Ectodermal cell (in vitro differentiated cells): ENCODE data around the gene RPLP2.

Experiments used
- H3K27ac ChIP-seq: 2 replicates; pipeline ENCODE4 v1.7.0; 2013; ENCODE audit warnings: mild to moderate bottlenecking, low read depth, low read length; ENCODE audit not compliant: insufficient read depth, poor library complexity, severe bottlenecking
- H3K27me3 ChIP-seq: 2 replicates; pipeline ENCODE4 v1.7.0; 2013; ENCODE audit warnings: mild to moderate bottlenecking, low read length; ENCODE audit not compliant: insufficient read depth, control insufficient read depth, poor library complexity, severe bottlenecking
- H3K36me3 ChIP-seq: one replicate; pipeline ENCODE4 v1.7.0; 2013; ENCODE audit warnings: low read length; ENCODE audit not compliant: control insufficient read depth, insufficient read depth
- H3K4me1 ChIP-seq: one replicate; pipeline ENCODE4 v1.7.0; 2013; ENCODE audit warnings: low read length; ENCODE audit not compliant: control insufficient read depth, insufficient read depth
- H3K4me3 ChIP-seq: 2 replicates; pipeline ENCODE4 v1.7.0; 2013; ENCODE audit warnings: low read depth, low read length, control low read depth; ENCODE audit not compliant: insufficient read depth
- H3K9me3 ChIP-seq: 2 replicates; pipeline ENCODE4 v1.7.0; 2013; ENCODE audit warnings: mild to moderate bottlenecking, low read length, moderate library complexity; ENCODE audit not compliant: control insufficient read depth
- WGBS, 2 experiments: methylation state at CpG; one replicate each; pipeline ENCODE4 v1.1.7; 2013; ENCODE audit warnings: missing lambda C conversion rate in 2 of 2; 5-methylcytosine and 5-hydroxymethylcytosine counted together

RPLP2 gene

DNA sequence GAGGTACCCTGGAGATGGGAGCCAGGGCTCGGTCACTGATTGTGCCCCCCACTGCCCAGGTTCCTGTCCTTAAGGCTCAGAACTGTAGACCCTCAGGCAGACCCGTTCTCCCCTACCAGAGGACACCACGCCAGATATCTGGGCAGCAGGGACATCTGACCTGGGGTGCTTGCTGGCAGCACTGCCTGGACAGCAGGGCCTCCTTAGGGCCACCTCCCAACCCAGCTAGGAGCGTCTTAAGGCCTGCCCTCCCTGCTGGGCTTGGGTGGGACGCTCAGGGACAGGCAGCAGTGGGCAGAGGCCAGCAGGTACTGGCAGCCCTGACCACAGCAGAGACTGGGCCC, 29.5 kb downstream of the RPLP2 start:
- Histone ChIP-seq H3K4me1 (peaks cover 20% of the 10 kb centered on the region), H3K27ac (no peak overlapping the region), H3K9me3 (no peaks in the 10 kb centered on the region), H3K4me3 (no peak overlapping the region), H3K27me3 (peaks cover 7% of the 10 kb centered on the region), H3K36me3 (peaks cover 20% of the 10 kb centered on the region)
- WGBS, 2 experiments = 93 to 97% methylated on average over 5 of the region's 5 CpGs

- peaks cover 20% of the 10 kb centered on the region for H3K36me3 ChIP-seq
- H3K27me3 ChIP-seq = peaks cover 7% of the 10 kb centered on the region
- no peaks in the 10 kb centered on the region for H3K9me3 ChIP-seq
- no peak overlapping the region for H3K4me3 ChIP-seq
- WGBS, 2 experiments = 89 to 90% methylated on average over 25 of the region's 25 CpGs
- no peak overlapping the region for H3K27ac ChIP-seq
- H3K4me1 ChIP-seq = peaks cover 18% of the 10 kb centered on the region
Measured at GRCh38 chr11:839875-840617, 30.3 kb downstream of the RPLP2 start.

DNA sequence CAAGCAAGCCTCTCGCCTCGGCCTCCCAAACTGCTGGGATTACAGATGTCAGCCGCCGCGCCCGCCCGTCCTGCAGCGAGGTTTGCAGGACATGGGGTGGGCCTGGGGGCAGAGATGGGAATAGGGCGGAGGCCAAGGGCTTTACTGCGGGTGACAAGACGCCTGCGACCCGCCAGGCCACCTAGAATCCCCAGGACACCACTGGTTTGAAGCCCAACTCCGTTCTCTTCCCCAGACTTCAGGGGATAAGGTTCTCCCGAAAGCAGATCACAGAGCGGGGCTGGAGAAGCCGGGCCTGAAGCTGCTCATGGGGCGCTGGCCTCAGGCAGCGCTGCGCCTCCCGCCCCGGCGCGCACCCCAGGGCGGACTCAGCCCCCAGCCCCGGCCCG, 32.2 kb downstream of the RPLP2 start:
- peak overlapping the region; percentile 99 for H3K4me3 ChIP-seq
- H3K4me1 ChIP-seq = peaks cover 28% of the 10 kb centered on the region
- H3K36me3 ChIP-seq = peaks cover 15% of the 10 kb centered on the region
- H3K27me3 ChIP-seq = peaks cover 7% of the 10 kb centered on the region
- WGBS, 2 experiments = 1% methylated on average over 27 of the region's 27 CpGs
- H3K9me3 ChIP-seq = no peaks in the 10 kb centered on the region
- peak overlapping the region; percentile 98 for H3K27ac ChIP-seq

DNA sequence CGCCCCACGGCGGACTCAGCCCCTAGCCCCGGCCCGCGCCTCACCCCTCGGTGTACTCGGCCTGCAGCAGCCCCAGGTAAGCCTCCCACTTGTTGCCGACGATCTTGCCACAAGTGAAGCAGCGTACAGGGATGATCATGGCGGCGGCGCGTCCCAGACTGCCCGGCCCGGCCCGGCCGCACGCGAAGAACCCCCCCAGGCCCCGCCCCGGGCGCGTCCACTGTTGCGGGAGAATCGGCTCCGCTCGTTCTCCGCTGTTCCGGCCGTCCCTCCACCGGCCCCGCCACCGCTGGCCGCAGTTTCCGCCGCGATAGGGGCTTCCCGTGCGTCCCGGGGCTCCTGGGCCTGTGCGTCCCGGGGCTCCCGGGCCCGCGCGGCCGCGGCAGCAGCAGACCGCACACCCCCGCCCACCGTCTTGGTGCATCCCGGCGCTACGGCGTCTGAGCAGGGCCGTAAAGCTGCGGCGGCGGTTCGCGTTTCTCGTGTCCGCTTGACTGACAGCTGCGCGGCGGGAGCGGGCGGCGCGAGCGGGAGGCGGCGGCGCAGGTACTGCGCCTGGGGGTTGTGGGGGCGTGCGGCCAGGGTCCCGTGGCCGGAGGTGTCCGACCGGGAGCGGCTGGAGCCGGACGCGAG, 32.7 kb downstream of the RPLP2 start, which contains the start of the genes POLR2L and TSPAN4:
Gene POLR2L, minus strand, starts transcription at position 160 of the 633 bp plus-strand sequence. Its CDS starts 21 bp downstream, at position 139.
Gene TSPAN4, plus strand, starts transcription at position 483 of the 633 bp plus-strand sequence. CDS start 7,453 bp downstream, outside the sequence.
- H3K9me3 ChIP-seq = no peaks in the 10 kb centered on the region
- H3K27me3 ChIP-seq = peaks cover 7% of the 10 kb centered on the region
- H3K36me3 ChIP-seq = peaks cover 11% of the 10 kb centered on the region
- H3K4me1 ChIP-seq = peaks cover 28% of the 10 kb centered on the region
- peak within 1 kb of the TSS; percentile 99 for H3K4me3 ChIP-seq
- 0% methylated on average over 87 of the region's 87 CpGs for WGBS, 2 experiments
- H3K27ac ChIP-seq = peak within 1 kb of the TSS; percentile 98

DNA sequence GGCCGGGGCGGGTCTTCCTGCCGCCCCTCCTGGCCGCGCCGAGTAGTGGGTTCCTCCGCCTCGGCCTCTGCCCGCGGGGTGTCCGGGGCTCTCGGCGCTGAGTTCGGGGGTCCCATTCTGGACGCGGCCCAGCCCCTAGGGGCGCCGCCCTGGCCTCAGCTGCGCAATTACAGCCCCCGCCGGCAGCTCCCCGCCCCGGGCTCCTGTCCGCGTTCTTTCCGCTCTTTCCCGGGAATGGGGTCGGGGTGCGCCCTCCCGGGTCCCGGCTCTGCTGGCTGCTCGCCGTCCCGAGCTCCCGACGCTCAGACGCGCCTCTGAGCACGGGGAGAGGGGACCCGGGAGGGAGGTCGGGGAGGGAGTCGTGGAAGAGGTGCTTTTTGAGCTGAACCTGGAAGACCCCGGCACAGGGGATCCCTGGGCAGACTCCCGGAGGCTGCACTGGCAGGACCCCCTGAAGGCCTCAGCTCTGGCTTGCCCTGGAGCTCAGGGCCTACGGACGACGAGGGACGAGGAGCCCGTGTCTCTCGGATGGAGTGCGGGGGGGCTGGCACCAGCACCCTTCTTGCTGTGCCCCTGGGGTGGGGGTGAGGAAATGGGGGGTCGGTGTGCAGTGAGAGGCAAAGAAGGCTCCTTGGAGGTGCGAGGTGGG, 33.4 kb downstream of the RPLP2 start:
- peaks cover 28% of the 10 kb centered on the region for H3K4me1 ChIP-seq
- H3K27ac ChIP-seq = no peak overlapping the region
- H3K4me3 ChIP-seq = peak overlapping the region; percentile 99
- peaks cover 7% of the 10 kb centered on the region for H3K27me3 ChIP-seq
- peaks cover 11% of the 10 kb centered on the region for H3K36me3 ChIP-seq
- H3K9me3 ChIP-seq = no peaks in the 10 kb centered on the region
- WGBS, 2 experiments = 0% methylated on average over 53 of the region's 53 CpGs

DNA sequence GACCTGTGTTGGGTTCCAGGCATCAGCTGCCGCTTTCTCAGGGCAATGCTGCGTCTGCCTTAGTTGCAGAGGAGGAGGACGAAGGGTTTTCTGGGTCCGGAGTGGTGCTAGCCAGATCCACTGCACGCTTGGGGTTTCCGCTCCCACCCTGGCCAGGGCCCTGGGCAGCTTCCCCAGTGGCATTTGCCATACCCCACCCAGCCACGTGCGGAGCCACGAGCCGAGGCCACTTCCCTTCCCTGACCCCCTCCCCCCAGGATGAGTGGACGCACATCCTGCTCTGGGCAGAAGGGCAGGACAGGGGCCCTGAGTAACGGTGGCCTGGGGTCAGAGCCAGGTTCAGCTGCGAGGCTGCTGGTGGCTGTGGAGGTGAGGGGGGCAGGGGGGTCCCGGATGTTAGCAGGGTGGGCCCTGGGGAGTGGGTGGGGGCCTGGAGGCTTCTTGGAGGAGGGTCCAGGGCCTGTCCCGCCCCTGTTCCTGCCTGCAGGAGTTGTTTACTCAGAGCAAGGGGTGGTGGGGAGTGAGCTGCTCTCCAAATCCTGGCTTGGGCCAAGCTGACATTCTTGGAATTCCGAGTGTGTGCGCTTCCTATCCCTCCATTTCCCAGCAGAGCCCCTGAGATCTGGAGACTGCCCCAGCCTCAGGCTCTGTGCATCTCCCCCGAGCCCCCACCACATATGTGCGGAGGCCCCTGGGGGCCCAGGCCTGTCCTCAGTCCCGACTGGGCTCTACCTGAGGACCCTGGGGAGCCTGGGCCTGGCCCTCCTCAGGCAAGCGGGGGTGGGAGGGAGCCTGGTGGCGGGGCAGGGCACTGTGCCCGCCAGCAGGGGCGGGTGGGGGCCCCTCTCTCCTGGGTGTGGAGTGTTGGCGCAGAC, 34.3 kb downstream of the RPLP2 start:
- H3K27ac ChIP-seq = peak overlapping the region; percentile 82
- H3K27me3 ChIP-seq = peaks cover 16% of the 10 kb centered on the region
- H3K4me1 ChIP-seq = peaks cover 35% of the 10 kb centered on the region
- WGBS, 2 experiments = 2% methylated on average over 25 of the region's 25 CpGs
- H3K9me3 ChIP-seq = no peaks in the 10 kb centered on the region
- peaks cover 6% of the 10 kb centered on the region for H3K36me3 ChIP-seq
- H3K4me3 ChIP-seq = peak overlapping the region; percentile 99

DNA sequence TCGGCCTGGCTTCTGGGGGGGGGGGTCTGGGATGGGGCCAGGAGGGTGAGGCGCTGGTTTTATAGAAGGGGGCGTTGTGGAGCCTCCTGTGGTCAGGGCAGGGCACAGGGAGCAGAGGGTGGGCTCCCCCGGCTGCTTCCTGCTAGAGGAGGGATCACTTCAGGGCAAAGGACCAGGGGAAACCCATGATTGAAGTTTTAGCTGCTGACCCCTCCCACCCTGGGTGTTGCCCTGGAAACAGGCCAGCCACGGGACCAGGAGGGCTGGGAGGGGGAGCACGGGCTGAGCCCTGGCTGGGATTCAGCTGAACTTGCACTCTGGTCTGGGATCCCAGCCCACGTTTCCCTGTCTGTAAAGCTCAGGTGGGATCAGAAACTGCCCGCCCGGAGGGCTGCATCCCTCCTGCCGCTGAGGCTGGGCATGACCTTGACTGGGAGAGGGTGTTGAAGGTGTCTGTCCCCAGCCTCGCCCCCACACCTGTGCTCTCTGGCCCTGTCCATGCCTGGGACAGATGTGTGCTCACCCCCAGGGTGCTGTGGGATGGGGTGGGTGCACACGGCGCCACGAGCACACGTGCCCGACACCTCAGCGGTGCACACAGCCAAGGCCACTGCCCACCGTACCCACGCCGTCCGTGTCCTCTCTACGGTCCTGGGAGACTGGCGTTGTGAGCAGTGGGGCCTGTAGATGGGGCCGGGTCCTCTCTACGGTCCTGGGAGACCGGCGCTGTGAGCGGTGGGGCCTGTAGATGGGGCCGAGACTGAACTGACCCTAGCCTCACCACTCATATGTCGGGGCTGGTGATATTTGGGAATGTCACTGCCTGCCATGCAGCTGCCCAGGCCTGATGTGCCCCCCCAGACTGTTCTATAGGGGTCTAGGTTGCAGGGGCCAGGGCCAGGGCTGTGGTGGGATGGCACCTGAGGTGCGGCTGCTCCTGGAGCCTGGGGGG, 35.2 kb downstream of the RPLP2 start:
- Histone ChIP-seq H3K4me3 (peak overlapping the region; percentile 99), H3K36me3 (no peaks in the 10 kb centered on the region), H3K4me1 (peaks cover 38% of the 10 kb centered on the region), H3K27ac (peak overlapping the region; percentile 82), H3K9me3 (no peaks in the 10 kb centered on the region), H3K27me3 (peaks cover 22% of the 10 kb centered on the region)
- WGBS, 2 experiments = 40 to 42% methylated on average over 31 of the region's 31 CpGs

DNA sequence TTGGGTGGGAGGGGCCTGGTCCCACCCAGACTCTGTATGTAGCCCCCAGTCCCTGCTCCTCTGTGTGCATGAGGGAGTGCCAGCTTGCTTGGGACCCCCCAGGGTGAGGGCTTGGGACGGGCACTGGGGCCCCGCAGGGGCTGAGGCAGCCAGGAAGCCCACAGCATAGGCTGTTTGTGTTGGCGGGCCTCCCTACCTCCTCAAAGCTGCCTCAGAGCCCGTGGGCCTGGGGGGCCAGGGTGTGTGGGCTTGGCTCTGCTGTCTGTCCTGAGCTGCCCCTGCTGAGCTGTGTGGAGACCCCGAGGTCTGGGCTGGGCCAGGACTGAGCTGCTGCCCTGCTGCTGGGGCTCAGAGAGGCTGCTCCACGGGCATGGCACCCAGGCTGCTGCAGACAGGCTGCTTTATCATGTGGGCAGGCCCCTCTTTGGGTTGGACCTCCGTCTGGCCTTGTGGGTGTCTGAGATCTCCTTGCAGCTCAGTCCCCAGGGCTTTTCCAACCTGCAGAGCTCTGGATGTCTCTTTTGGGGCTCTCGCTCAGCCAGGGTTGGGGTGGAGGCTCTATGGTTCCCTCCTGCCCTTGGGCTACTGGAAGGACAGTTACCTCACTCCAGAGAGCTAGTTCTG, 36.2 kb downstream of the RPLP2 start:
- no peak overlapping the region for H3K4me3 ChIP-seq
- no peaks in the 10 kb centered on the region for H3K9me3 ChIP-seq
- H3K4me1 ChIP-seq = peaks cover 47% of the 10 kb centered on the region
- H3K27ac ChIP-seq = no peak overlapping the region
- no peaks in the 10 kb centered on the region for H3K36me3 ChIP-seq
- WGBS, 2 experiments = 68 to 71% methylated on average over 8 of the region's 8 CpGs
- H3K27me3 ChIP-seq = peaks cover 32% of the 10 kb centered on the region
